ENCODE results near the gene SLFN5. TPM values are rescaled to one million over a fixed set of nuclear protein-coding genes. Genes with fewer than 3 reads are reported as not detected.
A peak's percentile ranks its signal among the peaks of the same experiment; 100 is the strongest.

Gene SLFN5
- total and polyA plus RNA-seq, 7 donors = 1.2 to 26.2 (median 23.0) TPM

- H3K4me3 ChIP-seq = no peak overlapping the region
- H3K9me3 ChIP-seq = no peaks in the 10 kb centered on the region
- H3K27ac ChIP-seq = peak overlapping the region; percentile 25 to 85 (median 70)
- intact Hi-C loops (cut with DNase I) = loop anchor here (5.0 kb wide), 3 partner anchors 114 to 311 kb away; partner anchors contain the start of genes NLE1 and SLFN11
- peaks cover 0 to 9% (median 2%) of the 10 kb centered on the region in 4 donors for H3K36me3 ChIP-seq
- peaks cover 0 to 64% (median 49%) of the 10 kb centered on the region in 4 donors for H3K4me1 ChIP-seq
- TF ChIP-seq POLR2AphosphoS5 (IDR thresholded peaks at IDR 0.05) (no peak), CTCF (IDR thresholded peaks at IDR 0.05) (no peak), EP300 (IDR thresholded peaks at IDR 0.05) (no peak), POLR2A (IDR thresholded peaks at IDR 0.05) (no peak)
- no peaks in the 10 kb centered on the region for H3K27me3 ChIP-seq
- 26 to 63% methylated on average over 5 of the region's 5 CpGs for WGBS, 2 donors
- DNase-seq = no peak
Observed at GRCh38 chr17:35256629-35257028, 13.8 kb downstream of the SLFN5 start.

- Histone ChIP-seq H3K27me3 (no peaks in the 10 kb centered on the region), H3K4me3 (no peak overlapping the region), H3K36me3 (peaks cover 0 to 16% (median 3%) of the 10 kb centered on the region in 4 donors), H3K4me1 (peaks cover 0 to 62% (median 49%) of the 10 kb centered on the region in 4 donors), H3K9me3 (no peaks in the 10 kb centered on the region), H3K27ac (peak overlapping the region; percentile 25 to 85 (median 70))
- peak; percentile 74 for DNase-seq
- peak; percentile 67 to 93 (median 88) for TF ChIP-seq POLR2AphosphoS5 (IDR thresholded peaks at IDR 0.05)
- TF ChIP-seq EP300 (IDR thresholded peaks at IDR 0.05) = peak in 3 of 4 donors; percentile 8 to 90 (median 70)
- TF ChIP-seq POLR2A (IDR thresholded peaks at IDR 0.05) = no peak
- no peak for TF ChIP-seq CTCF (IDR thresholded peaks at IDR 0.05)
- 11 to 40% methylated on average over 4 of the region's 4 CpGs for WGBS, 2 donors
- intact Hi-C loops (cut with DNase I) = loop anchor here (5.0 kb wide), 3 partner anchors 115 to 310 kb away; partner anchors contain the start of genes NLE1 and SLFN11
Observed at GRCh38 chr17:35257208-35257659, 14.4 kb downstream of the SLFN5 start.

- Histone ChIP-seq H3K36me3 (peaks cover 6 to 32% (median 8%) of the 10 kb centered on the region in 4 donors), H3K27me3 (no peaks in the 10 kb centered on the region), H3K27ac (peak overlapping the region in 1 of 4 donors; percentile 57), H3K4me1 (peaks cover 0 to 45% (median 36%) of the 10 kb centered on the region in 4 donors), H3K4me3 (no peak overlapping the region), H3K9me3 (no peaks in the 10 kb centered on the region)
- WGBS, 2 donors = 87 to 92% methylated on average over 6 of the region's 6 CpGs
- no peak for DNase-seq
- TF ChIP-seq CTCF (IDR thresholded peaks at IDR 0.05) (no peak), POLR2A (IDR thresholded peaks at IDR 0.05) (no peak), EP300 (IDR thresholded peaks at IDR 0.05) (peak in 2 of 4 donors; percentile 29 to 80), POLR2AphosphoS5 (IDR thresholded peaks at IDR 0.05) (peak; percentile 63 to 97 (median 80))
- intact Hi-C loops (cut with DNase I) = loop anchor here (5.0 kb wide), 3 partner anchors 113 to 308 kb away; partner anchors contain the start of genes NLE1 and SLFN11
Observed at GRCh38 chr17:35259001-35259400, 16.1 kb downstream of the SLFN5 start.

GRCh38 chr17:35265071-35265470 lies 22.2 kb downstream of the SLFN5 start:
- intact Hi-C loops (cut with DNase I) = no loop called here
- Histone ChIP-seq H3K4me1 (no peaks in the 10 kb centered on the region), H3K4me3 (no peak overlapping the region), H3K27ac (no peak overlapping the region), H3K36me3 (peaks cover 6 to 65% (median 21%) of the 10 kb centered on the region in 4 donors), H3K9me3 (no peaks in the 10 kb centered on the region), H3K27me3 (no peaks in the 10 kb centered on the region)
- no peak for TF ChIP-seq POLR2A (IDR thresholded peaks at IDR 0.05)
- TF ChIP-seq CTCF (IDR thresholded peaks at IDR 0.05) = no peak
- no peak for TF ChIP-seq POLR2AphosphoS5 (IDR thresholded peaks at IDR 0.05)
- TF ChIP-seq EP300 (IDR thresholded peaks at IDR 0.05) = no peak
- 90 to 93% methylated on average over 5 of the region's 5 CpGs for WGBS, 2 donors
- no peak for DNase-seq
